ENCODE data around the gene COQ6. TPM values are rescaled to one million over a fixed set of nuclear protein-coding genes. Genes with fewer than 3 reads are reported as not detected.

The COQ6 gene
- total RNA-seq, 1 experiment from 2014 or later: 21.9 TPM

DNA sequence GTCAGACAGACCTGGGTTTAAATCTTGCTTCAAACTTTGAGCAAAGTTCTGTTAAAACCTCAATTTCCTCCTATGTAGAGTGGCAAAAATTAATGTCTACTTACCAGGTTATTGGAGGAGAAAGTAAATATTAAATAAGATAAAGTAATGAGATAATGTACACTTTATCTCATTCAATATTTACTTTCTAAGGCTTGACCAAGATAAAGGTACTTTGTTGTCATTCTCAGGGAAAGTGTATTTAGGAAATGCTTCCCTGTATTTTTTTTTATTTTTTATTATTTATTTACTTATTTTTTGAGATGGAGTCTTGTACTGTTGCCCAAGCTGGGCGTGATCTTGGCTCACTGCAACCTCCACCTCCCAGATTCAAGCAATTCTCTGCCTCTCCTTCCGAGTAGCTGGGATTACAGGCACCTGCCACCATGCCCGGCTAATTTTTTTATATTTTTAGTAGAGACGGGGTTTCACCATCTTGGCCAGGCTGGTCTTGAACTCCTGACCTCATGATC, 4.9 kb upstream of the COQ6 start:
- no peak for DNase-seq
- no TSS peak for BruUV-seq (replicated peaks)

DNA sequence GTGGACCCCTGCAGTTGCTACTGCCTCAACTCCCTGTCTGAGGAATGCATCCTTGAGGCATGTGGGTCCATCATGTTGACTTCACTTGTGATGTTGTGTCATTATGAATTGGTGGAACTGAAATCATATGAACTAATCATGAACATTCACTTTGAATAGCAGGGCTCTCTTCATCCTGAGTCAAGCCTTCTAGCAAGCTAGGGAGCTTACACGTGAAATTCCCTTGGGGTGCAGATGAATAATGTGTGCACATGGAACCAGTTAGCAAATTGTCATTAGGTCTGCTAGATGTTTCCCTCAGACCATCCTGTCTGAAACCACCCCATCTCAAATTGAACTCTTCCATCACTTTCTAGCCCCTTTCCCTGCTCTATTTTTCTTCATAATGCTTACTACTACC, 3.6 kb downstream of the COQ6 start:
- DNase-seq: no peak
- H3K4me3 Mint-ChIP-seq (ENCODE audit: low read depth, unreplicated experiment): no peak overlapping the region
- no peak overlapping the region for H3K27ac Mint-ChIP-seq (ENCODE audit: unreplicated experiment)
- H3K9me3 Mint-ChIP-seq (ENCODE audit: low read depth, unreplicated experiment): no peaks in the 10 kb centered on the region
- CTCF ChIA-PET: no interaction called here
- no TSS peak for BruUV-seq (replicated peaks)
- H3K4me1 Mint-ChIP-seq (ENCODE audit: low read depth, unreplicated experiment): no peaks in the 10 kb centered on the region
- intact Hi-C loops (cut with micrococcal nuclease; ENCODE audit: unreplicated experiment): no loop called here
- peaks cover 14% of the 10 kb centered on the region for H3K36me3 Mint-ChIP-seq (ENCODE audit: insufficient read depth, unreplicated experiment)
- TF ChIP-seq, protein P1, sequence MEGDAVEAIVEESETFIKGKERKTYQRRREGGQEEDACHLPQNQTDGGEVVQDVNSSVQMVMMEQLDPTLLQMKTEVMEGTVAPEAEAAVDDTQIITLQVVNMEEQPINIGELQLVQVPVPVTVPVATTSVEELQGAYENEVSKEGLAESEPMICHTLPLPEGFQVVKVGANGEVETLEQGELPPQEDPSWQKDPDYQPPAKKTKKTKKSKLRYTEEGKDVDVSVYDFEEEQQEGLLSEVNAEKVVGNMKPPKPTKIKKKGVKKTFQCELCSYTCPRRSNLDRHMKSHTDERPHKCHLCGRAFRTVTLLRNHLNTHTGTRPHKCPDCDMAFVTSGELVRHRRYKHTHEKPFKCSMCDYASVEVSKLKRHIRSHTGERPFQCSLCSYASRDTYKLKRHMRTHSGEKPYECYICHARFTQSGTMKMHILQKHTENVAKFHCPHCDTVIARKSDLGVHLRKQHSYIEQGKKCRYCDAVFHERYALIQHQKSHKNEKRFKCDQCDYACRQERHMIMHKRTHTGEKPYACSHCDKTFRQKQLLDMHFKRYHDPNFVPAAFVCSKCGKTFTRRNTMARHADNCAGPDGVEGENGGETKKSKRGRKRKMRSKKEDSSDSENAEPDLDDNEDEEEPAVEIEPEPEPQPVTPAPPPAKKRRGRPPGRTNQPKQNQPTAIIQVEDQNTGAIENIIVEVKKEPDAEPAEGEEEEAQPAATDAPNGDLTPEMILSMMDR (IDR thresholded peaks at IDR 0.05; ENCODE audit: unreplicated experiment): no peak
- no peaks in the 10 kb centered on the region for H3K27me3 Mint-ChIP-seq (ENCODE audit: unreplicated experiment)

More for the DNA sequence above, 4.9 kb upstream of the COQ6 start:
- Mint-ChIP-seq H3K36me3 (ENCODE audit: insufficient read depth, unreplicated experiment) (peaks cover 15% of the 10 kb centered on the region), H3K9me3 (ENCODE audit: low read depth, unreplicated experiment) (no peaks in the 10 kb centered on the region), H3K27me3 (ENCODE audit: unreplicated experiment) (peaks cover 13% of the 10 kb centered on the region), H3K4me1 (ENCODE audit: low read depth, unreplicated experiment) (peaks cover 12% of the 10 kb centered on the region), H3K27ac (ENCODE audit: unreplicated experiment) (no peak overlapping the region), H3K4me3 (ENCODE audit: low read depth, unreplicated experiment) (no peak overlapping the region)
- CTCF ChIA-PET: no interaction called here
- intact Hi-C loops (cut with micrococcal nuclease; ENCODE audit: unreplicated experiment): no loop called here
- TF ChIP-seq, protein P1 (IDR thresholded peaks at IDR 0.05; ENCODE audit: unreplicated experiment): no peak

DNA sequence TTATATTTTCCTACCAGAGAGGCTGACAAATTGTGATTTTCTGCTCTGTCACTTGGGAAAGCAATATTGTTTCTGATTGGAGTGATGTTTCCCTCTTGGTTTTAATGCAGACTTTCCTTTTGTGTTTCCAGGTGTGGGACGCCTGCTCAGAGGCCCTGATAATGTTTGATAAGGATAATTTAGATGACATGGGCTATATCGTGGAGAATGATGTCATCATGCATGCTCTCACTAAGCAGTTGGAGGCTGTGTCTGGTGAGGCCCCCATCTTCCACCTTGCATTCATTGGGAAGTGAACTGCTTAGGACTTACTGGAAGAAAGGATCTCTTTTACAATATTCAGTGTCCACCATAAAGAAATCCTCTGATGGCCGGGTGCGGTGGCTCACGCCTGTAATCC, 5.6 kb downstream of the COQ6 start:
- intact Hi-C loops (cut with micrococcal nuclease; ENCODE audit: unreplicated experiment): no loop called here
- Mint-ChIP-seq H3K27me3 (ENCODE audit: unreplicated experiment) (no peaks in the 10 kb centered on the region), H3K27ac (ENCODE audit: unreplicated experiment) (no peak overlapping the region), H3K4me3 (ENCODE audit: low read depth, unreplicated experiment) (no peak overlapping the region), H3K4me1 (ENCODE audit: low read depth, unreplicated experiment) (no peaks in the 10 kb centered on the region), H3K36me3 (ENCODE audit: insufficient read depth, unreplicated experiment) (peaks cover under 1% of the 10 kb centered on the region), H3K9me3 (ENCODE audit: low read depth, unreplicated experiment) (no peaks in the 10 kb centered on the region)
- BruUV-seq (replicated peaks): no TSS peak
- TF ChIP-seq, protein P1 (IDR thresholded peaks at IDR 0.05; ENCODE audit: unreplicated experiment): no peak
- CTCF ChIA-PET: no interaction called here
- DNase-seq: no peak

DNA sequence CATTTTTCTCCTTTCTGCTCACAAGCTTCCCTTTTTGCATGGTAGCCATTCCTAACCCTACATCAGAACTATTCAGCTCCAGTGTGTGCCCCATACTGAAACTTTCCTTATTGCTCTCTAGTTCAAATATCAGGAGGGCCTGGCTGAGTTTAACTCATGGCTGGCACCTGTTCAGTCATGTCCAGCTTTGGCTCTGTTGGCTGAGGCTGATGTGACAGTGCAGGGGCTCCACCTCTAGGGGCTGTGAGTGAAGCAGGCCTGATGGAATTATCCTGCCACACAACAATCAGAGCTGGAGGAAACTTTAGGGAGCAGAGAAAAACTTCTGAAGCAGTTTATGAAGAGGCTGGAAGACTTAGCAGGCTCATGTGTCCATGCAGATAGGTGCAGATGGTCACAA, 8.5 kb downstream of the COQ6 start:
- no TSS peak for BruUV-seq (replicated peaks)
- CTCF ChIA-PET: interaction anchor here (0.5 to 1.0 kb wide), 2 partner anchors 12 to 615 kb away, joined by 3 to 4 read pairs; no protein-coding TSS in a partner anchor

More for the DNA sequence above, 8.5 kb downstream of the COQ6 start:
- TF ChIP-seq, protein P1 (IDR thresholded peaks at IDR 0.05; ENCODE audit: unreplicated experiment): no peak
- Mint-ChIP-seq H3K27ac (ENCODE audit: unreplicated experiment) (no peak overlapping the region), H3K4me1 (ENCODE audit: low read depth, unreplicated experiment) (no peaks in the 10 kb centered on the region), H3K27me3 (ENCODE audit: unreplicated experiment) (no peaks in the 10 kb centered on the region), H3K36me3 (ENCODE audit: insufficient read depth, unreplicated experiment) (peaks cover 4% of the 10 kb centered on the region), H3K4me3 (ENCODE audit: low read depth, unreplicated experiment) (no peak overlapping the region), H3K9me3 (ENCODE audit: low read depth, unreplicated experiment) (no peaks in the 10 kb centered on the region)
- DNase-seq: no peak
- intact Hi-C loops (cut with micrococcal nuclease; ENCODE audit: unreplicated experiment): no loop called here

All from Calu3 (cell line).